ENCODE results near the gene ENOX1.

Gene ENOX1

DNA sequence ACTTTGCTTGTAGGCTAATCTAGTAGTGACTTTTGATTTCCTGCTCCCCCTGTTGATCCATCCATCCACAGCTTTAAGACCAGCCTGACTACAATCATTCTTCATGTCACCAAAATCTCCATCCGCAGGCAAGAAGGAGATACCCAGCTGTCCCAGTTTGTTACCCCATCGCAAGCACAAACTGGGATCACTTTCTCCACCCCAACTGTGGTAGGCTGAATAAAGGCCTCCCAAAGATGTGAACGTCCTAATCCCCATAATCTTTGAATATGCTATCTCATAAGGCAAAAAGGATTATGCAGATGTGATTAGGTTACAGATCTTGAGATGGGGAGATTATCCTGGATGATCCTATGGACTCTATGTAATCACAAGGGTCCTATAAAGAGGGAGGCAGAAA is 202.0 kb downstream of the ENOX1 start:
- no peak for ATAC-seq

DNA sequence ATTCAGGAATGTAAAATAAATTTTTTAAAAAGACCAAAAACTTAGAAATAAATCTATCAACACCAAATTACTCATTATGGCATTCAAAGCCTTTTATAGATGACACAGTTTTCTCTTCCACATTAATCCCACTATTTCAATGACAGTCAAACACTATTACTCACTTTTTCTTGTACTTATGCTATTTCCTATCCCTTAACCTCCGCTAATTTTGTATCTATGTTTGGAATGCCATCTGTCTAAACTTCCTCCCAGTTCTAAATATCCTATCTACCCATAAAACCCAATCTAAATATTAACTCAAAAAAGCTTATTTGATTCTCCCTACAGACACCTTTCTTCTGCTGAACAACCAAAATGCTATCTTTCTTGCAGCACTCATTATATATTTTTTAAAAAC is 203.5 kb downstream of the ENOX1 start:
- ATAC-seq = no peak

DNA sequence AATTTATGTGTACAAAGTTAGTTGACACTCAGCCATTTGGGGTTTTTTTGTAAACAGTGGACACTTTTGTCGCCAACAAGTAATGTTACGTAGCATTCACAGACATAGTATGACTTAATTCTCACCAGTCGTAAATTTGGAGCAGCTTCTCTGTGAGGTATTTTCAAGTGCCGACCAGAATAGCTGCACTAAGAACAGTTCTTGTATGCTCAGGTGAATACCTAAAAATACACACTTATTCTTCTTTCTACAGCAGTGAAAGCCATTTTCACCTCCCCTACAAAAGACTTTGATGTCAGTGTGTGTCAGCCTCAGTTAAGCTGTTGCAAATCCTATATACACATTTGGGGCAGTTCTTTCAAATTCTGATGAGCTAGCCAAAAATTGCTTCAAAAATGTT is 206.5 kb downstream of the ENOX1 start:
- ATAC-seq = no peak

DNA sequence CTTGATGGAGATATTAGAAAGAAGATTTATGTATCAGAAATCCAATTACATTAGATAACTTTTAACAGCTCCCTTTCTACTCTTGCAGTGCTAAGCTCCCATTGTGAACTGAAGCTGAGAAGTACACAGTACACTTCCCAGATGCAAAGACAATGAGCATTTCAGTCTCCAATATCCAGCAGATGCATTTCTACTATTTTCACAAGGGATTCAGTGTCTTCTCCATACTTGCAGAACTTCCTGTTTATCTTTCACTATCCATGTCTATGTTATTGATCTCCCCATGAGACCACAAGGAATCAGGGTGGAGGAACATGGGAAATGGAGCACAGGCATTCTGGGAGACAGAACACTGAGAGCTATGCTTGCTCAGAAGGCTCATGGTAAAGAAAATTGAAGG is 207.5 kb downstream of the ENOX1 start:
- ATAC-seq = no peak

GRCh38 chr13:43574605-43575004 is 212.2 kb downstream of the ENOX1 start:
- no peak for ATAC-seq

GRCh38 chr13:43573802-43574514 is 212.8 kb downstream of the ENOX1 start:
- no peak for ATAC-seq

DNA sequence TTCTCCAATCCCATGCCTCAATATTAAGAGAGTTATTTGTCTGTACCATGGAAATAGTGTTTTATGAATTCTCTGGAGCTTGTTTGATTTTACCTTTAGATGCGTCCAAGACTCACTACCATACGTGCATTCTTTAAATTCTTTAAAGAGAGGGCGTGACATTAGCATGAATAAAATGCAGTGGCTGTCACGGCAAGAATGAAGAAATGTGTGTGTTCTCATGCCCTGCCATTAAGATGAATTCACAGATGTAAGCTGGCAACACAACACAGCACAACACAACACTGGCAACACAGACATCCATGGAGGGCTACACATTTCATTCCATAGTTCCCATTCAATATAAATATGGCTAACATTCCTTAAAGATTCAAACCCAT is 213.4 kb downstream of the ENOX1 start:
- no peak for ATAC-seq

GRCh38 chr13:43572656-43573360 is 214.0 kb downstream of the ENOX1 start:
- ATAC-seq = no peak

DNA sequence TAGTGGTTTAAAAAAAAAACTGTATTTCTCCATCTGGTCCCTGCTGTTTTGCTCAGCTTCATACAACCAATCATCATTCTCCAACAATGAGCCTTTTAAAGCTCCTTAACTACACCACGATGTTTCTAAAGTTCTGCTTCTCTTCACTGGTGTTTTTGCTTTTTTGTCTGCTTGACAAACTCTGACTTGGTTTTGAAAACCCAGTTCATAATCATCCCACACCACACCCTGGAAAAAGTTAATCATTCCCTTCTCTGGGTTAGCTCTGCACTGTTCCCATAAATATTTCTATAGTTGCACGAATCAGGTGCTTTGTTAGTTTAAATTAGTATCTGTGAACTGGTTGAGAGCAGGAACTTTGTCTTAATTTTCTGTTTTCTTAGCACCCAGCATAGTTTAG is 217.1 kb downstream of the ENOX1 start:
- no peak for ATAC-seq

GRCh38 chr13:43567608-43568007 is 219.2 kb downstream of the ENOX1 start:
- no peak for ATAC-seq

DNA sequence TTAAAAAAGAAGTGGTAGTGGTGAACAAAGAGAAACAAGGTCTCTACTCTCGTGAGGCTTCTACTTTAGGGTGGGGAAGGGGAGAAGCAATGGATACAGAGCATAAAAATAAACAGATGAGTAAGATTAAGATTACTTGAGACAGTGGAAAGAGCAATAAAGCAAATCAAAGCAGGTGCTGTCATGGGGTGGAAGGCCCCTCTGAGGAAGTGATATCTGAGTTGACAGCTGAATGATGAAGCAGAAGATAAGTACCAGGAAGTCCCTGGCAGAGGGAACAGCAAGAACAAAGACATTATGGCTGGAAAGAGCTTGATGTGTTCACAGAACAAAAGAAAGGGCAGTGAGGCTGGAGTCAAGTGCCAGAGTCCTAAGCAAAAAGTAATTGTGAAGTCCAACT is 221.8 kb downstream of the ENOX1 start:
- ATAC-seq = no peak

GRCh38 chr13:43561081-43561480 is 225.7 kb downstream of the ENOX1 start:
- no peak for ATAC-seq

DNA sequence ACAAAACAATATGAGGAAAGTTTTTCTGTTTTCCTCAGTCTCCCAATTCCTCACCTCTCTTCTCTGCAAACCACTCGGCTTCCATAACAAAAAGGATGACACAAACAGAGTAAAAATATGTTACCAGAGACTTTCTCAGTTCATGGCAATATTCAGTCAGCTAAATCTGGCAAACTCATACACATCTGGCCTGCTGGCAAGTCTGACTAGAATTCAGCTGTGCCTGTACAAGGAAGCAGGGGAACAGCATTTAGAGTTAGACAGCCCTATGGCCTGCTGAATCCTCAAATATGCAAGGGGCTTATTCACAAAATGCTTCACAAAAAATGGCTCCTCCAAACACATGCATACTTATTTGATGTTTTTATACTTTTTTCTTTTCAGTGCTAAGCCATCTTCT is 227.8 kb downstream of the ENOX1 start:
- no peak for ATAC-seq

GRCh38 chr13:43558326-43558725 is 228.4 kb downstream of the ENOX1 start:
- ATAC-seq = no peak

- no peak for ATAC-seq
These were observed 231.1 kb downstream of the ENOX1 start for GRCh38 chr13:43555667-43556066.

DNA sequence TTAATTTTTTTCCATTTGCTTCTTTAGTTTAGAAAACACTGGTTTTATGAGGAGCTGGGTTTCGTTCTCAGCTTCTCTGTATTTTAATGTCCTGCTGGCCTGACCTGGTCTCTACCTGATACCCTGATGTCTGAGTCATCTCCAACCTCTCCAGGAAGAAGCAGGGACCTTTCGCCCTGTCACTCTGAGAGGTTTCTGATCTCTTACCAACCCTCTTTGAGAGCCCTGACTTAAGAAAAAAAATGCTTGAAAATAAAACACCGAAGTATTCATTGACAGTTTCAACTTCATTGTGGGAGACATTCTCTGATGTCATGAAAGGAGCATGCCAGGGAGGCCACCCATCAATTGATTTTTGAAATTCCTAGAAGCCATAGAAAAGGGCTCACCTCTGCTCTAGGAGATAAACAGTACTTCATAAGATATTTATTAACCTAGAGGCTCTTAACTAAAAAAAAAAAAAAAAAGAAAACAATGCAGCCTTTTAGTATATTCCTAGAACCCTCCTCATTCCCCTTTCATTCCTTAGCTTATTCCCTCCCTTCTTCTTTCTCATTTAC is 234.8 kb downstream of the ENOX1 start:
- no peak for ATAC-seq

DNA sequence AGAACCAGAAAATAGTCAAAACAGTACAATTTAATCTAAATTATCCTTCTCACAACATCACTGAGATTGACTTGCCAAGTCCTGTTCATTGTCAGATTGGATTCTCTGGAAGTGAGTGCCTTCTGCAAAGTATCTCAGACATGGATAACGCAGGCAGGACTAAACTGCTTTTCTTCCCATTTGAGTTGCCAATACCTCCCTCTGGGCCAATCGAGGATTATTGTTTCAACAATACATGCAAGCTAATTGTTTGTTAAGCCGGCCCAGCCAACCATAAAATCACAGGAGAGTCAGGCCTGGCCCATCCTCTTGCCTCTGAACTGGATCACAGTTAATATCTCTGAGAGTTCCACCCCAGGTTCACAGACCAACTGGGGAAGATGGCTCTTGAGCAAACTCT is 240.0 kb downstream of the ENOX1 start:
- no peak for ATAC-seq

DNA sequence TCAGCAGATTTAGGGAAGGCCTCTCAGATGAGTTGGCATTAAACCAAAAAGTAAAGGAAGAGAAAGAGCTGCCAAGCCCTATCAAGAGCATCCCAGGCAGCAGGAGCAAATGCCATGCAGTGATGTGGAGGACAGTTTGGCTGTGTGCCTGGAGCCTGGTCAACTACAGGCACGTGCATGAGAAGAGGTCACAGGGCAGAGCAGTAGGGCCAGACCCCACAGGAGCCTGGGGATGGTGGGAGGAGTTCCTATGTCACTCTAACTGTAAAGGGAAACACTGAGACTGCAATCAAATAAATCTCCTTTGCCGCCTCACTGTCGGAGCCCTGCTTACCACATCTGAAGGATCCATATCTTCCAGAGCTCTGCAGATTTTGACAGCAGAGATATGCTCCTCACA is 240.5 kb downstream of the ENOX1 start:
- no peak for ATAC-seq

GRCh38 chr13:43545317-43545874 is 241.4 kb downstream of the ENOX1 start:
- ATAC-seq = no peak

DNA sequence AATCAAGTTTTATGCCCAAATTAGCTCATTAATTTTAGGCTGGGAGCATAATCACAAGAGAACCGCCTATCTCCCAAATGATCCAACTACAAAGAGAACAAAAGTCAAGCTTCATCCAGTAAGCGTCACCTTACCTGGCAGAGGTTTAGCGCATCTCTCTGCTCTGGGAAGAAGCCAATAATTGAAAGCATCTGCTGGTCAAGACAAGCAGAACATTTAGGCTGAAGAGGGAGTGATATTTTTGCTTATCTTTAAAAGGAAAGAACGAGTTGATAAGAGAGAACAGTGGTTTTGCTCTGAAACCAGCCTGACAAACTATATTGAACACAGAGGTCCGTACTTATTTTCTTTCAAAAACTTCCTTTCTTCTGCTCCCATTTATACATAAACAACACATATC is 242.1 kb downstream of the ENOX1 start:
- ATAC-seq = no peak

DNA sequence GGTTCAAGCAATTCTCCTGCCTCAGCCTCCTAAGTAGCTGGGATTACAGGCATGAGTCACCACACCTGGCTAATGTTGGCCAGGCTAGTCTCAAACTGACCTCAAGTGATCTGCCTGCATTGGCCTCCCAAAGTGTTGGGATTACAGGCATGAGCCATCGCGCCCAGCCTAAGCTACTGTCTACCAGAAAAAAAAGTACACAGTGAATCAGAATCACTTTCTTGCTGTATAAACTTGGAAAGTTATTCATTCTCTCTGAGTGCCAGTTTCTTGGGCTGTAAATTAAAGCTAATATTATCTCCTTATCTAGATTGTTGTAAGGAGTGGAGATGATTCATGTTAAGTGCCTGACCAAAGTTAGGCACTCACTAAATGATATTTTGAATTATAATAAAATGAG is 242.8 kb downstream of the ENOX1 start:
- ATAC-seq = no peak

GRCh38 chr13:43543331-43543730 is 243.4 kb downstream of the ENOX1 start:
- ATAC-seq = no peak

DNA sequence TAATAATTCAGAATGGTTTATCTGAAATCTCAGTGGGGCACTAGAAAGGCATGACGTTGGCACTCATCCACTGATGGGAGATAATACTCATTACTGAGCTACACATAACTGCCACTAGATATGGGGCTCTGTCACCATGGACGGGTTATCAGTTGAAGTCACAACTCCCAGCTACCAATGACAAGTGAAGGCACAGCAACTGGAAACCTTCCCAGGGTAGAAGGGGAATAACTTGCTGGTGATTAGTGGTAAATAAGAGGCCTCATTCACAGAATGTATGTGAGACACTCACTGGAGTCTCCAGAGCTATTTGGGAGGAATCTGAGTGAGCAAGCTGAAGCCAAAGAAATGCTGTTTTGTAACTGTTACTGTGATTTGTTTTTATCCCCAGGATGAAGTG is 249.6 kb downstream of the ENOX1 start:
- ATAC-seq = no peak

DNA sequence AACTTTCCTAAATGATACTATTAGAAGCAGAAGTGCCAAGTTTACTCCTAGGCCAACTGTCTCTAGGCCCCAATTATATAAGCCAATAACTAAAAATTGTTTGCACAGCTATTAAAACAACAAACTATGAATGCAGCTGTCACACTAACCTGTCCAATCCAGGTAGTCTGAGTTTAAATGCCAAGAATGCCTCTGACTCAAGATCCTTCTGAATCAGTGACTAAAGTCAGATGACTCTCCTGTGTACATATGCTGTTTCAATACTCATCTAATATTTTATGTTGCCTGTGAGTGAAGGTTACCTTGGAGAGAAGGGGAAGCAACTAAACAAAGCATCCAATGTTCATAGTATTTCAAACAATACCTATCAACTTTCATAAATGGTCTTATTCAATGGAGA is 257.0 kb downstream of the ENOX1 start:
- no peak for ATAC-seq
